ENCODE data around the gene HACD1. TPM values are rescaled to one million over a fixed set of nuclear protein-coding genes. Genes with fewer than 3 reads are reported as not detected.

HACD1 gene
- total and polyA plus RNA-seq, 10 of the 15 experiments (the other 5 are each of a cell fraction or from before 2014, with no cell fraction given): 0.22 to 1.5 (median 0.78) TPM; not detected in 1

DNA sequence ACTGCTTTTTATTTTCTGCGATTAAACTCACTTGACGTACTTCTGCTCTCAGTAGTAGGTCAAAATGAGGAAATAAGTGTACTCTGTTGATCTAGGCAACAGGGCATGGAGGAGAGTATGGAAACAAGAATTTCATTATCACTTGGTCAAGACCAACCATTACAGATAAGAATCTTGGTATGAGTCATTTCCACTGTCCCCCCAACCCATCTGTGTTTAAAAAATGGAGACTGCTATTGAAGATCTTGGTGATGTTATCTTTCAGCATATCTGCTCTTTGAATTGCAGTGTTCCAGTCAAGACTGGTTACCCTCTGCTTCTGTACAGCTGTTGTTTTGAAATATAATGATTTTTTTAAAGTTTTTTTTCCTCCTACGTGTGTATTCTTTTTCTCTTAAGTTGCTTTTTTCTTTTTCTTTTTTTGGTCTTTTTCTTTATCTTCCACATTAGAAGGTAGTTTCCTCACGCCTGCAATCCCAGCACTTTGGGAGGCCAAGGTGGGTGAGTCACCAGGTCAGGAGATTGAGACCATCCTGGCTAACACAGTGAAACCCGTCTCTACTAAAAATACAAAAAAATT, 38.5 kb upstream of the HACD1 start (continued):
- no peak for TF ChIP-seq EGR1 (IDR thresholded peaks at IDR 0.05; ENCODE audit: borderline replicate concordance in 1 of 2, low read depth in 2 of 2, low read length in 2 of 2)
- TF ChIP-seq, protein P1, sequence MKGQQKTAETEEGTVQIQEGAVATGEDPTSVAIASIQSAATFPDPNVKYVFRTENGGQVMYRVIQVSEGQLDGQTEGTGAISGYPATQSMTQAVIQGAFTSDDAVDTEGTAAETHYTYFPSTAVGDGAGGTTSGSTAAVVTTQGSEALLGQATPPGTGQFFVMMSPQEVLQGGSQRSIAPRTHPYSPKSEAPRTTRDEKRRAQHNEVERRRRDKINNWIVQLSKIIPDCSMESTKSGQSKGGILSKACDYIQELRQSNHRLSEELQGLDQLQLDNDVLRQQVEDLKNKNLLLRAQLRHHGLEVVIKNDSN (IDR thresholded peaks at IDR 0.05; ENCODE audit: borderline replicate concordance, extremely low read length, insufficient read depth, low read depth, low read length): no peak
- TF ChIP-seq BMI1 (IDR thresholded peaks at IDR 0.05; ENCODE audit: borderline replicate concordance): no peak
- TF ChIP-seq PML (IDR thresholded peaks at IDR 0.05; ENCODE audit: low read length): peak; percentile 64; the same call in 1 of the 2 replicates
- TF ChIP-seq ATF7 (IDR thresholded peaks at IDR 0.05; ENCODE audit: low read depth): peak; percentile 63
- TF ChIP-seq, protein P2, sequence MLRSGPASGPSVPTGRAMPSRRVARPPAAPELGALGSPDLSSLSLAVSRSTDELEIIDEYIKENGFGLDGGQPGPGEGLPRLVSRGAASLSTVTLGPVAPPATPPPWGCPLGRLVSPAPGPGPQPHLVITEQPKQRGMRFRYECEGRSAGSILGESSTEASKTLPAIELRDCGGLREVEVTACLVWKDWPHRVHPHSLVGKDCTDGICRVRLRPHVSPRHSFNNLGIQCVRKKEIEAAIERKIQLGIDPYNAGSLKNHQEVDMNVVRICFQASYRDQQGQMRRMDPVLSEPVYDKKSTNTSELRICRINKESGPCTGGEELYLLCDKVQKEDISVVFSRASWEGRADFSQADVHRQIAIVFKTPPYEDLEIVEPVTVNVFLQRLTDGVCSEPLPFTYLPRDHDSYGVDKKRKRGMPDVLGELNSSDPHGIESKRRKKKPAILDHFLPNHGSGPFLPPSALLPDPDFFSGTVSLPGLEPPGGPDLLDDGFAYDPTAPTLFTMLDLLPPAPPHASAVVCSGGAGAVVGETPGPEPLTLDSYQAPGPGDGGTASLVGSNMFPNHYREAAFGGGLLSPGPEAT (IDR thresholded peaks at IDR 0.05; ENCODE audit: low read depth): no peak; the same call in 1 of the 2 replicates
- TF ChIP-seq, protein P3, sequence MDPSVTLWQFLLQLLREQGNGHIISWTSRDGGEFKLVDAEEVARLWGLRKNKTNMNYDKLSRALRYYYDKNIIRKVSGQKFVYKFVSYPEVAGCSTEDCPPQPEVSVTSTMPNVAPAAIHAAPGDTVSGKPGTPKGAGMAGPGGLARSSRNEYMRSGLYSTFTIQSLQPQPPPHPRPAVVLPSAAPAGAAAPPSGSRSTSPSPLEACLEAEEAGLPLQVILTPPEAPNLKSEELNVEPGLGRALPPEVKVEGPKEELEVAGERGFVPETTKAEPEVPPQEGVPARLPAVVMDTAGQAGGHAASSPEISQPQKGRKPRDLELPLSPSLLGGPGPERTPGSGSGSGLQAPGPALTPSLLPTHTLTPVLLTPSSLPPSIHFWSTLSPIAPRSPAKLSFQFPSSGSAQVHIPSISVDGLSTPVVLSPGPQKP (IDR thresholded peaks at IDR 0.05; ENCODE audit: low read depth, low read length): no peak
- TF ChIP-seq JUNB (IDR thresholded peaks at IDR 0.05): peak; percentile 96
- no peak for TF ChIP-seq ASH2L (IDR thresholded peaks at IDR 0.05; ENCODE audit: borderline replicate concordance, low read depth)
- TF ChIP-seq KDM1A (IDR thresholded peaks at IDR 0.05; ENCODE audit: borderline replicate concordance): no peak
- TF ChIP-seq NFYB (IDR thresholded peaks at IDR 0.05; ENCODE audit: insufficient read depth, low read depth, low read length): no peak
- TF ChIP-seq SMARCA5 (IDR thresholded peaks at IDR 0.05): peak; percentile 56; the same call in 1 of the 2 replicates
- TF ChIP-seq, protein P4, sequence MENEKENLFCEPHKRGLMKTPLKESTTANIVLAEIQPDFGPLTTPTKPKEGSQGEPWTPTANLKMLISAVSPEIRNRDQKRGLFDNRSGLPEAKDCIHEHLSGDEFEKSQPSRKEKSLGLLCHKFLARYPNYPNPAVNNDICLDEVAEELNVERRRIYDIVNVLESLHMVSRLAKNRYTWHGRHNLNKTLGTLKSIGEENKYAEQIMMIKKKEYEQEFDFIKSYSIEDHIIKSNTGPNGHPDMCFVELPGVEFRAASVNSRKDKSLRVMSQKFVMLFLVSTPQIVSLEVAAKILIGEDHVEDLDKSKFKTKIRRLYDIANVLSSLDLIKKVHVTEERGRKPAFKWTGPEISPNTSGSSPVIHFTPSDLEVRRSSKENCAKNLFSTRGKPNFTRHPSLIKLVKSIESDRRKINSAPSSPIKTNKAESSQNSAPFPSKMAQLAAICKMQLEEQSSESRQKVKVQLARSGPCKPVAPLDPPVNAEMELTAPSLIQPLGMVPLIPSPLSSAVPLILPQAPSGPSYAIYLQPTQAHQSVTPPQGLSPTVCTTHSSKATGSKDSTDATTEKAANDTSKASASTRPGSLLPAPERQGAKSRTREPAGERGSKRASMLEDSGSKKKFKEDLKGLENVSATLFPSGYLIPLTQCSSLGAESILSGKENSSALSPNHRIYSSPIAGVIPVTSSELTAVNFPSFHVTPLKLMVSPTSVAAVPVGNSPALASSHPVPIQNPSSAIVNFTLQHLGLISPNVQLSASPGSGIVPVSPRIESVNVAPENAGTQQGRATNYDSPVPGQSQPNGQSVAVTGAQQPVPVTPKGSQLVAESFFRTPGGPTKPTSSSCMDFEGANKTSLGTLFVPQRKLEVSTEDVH (IDR thresholded peaks at IDR 0.05; ENCODE audit: low read depth, partially characterized antibody): no peak
- no peak for TF ChIP-seq BHLHE40 (IDR thresholded peaks at IDR 0.05; ENCODE audit: borderline replicate concordance in 1 of 2, low read depth in 2 of 2, low read length in 1 of 2)
- no peak for TF ChIP-seq MEF2A (IDR thresholded peaks at IDR 0.05; ENCODE audit: insufficient read depth, low read depth, low read length)
- TF ChIP-seq, protein P5, sequence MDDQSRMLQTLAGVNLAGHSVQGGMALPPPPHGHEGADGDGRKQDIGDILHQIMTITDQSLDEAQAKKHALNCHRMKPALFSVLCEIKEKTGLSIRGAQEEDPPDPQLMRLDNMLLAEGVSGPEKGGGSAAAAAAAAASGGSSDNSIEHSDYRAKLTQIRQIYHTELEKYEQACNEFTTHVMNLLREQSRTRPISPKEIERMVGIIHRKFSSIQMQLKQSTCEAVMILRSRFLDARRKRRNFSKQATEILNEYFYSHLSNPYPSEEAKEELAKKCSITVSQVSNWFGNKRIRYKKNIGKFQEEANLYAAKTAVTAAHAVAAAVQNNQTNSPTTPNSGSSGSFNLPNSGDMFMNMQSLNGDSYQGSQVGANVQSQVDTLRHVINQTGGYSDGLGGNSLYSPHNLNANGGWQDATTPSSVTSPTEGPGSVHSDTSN (IDR thresholded peaks at IDR 0.05; ENCODE audit: insufficient replicate concordance, low read depth, low read length): no peak
- TF ChIP-seq, protein P6, sequence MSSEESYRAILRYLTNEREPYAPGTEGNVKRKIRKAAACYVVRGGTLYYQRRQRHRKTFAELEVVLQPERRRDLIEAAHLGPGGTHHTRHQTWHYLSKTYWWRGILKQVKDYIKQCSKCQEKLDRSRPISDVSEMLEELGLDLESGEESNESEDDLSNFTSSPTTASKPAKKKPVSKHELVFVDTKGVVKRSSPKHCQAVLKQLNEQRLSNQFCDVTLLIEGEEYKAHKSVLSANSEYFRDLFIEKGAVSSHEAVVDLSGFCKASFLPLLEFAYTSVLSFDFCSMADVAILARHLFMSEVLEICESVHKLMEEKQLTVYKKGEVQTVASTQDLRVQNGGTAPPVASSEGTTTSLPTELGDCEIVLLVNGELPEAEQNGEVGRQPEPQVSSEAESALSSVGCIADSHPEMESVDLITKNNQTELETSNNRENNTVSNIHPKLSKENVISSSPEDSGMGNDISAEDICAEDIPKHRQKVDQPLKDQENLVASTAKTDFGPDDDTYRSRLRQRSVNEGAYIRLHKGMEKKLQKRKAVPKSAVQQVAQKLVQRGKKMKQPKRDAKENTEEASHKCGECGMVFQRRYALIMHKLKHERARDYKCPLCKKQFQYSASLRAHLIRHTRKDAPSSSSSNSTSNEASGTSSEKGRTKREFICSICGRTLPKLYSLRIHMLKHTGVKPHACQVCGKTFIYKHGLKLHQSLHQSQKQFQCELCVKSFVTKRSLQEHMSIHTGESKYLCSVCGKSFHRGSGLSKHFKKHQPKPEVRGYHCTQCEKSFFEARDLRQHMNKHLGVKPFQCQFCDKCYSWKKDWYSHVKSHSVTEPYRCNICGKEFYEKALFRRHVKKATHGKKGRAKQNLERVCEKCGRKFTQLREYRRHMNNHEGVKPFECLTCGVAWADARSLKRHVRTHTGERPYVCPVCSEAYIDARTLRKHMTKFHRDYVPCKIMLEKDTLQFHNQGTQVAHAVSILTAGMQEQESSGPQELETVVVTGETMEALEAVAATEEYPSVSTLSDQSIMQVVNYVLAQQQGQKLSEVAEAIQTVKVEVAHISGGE (CRISPR knock-in tag; IDR thresholded peaks at IDR 0.05): no peak

Measured in GM12878 (cell line).